Measurements from ENCODE around the gene MOSPD3. TPM values are rescaled to one million over a fixed set of nuclear protein-coding genes. Genes with fewer than 3 reads are reported as not detected.

The MOSPD3 gene
- polyA plus RNA-seq, 1 of the 3 experiments (the other 2 are of a cell fraction): 61.7 TPM

DNA sequence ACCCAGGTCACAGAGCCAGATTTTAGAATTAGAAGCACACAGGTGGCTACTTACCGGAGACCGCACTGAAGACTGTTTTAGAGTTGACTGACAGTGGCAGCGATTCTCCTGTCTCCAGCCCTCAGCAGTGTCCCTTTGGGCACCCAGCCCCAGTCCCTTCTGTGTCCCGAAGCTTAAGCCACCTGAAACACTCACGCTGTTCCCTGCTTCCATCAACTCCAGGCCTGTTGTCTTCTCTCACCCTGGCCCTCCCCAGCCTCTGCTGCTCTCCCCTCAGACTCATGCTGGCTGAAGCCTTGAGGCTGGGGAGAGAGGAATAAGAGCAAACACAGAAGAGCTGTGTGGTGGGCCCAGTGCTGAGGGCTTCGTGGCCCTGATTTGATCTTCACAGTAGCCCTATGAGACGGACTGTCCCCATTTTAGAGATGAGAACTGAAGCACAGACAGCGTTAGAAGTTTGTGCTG lies 49.2 kb upstream of the MOSPD3 start:
- Histone ChIP-seq H3F3A (replicated peaks; ENCODE audit: insufficient read depth) (peaks cover 9% of the 10 kb centered on the region), H3K9ac (no peak overlapping the region), H4K20me1 (ENCODE audit: insufficient read depth) (no peaks in the 10 kb centered on the region), H3K4me3 (ENCODE audit: low read depth in 2 of 2, low read length in 1 of 2) (no peak overlapping the region), H3K36me3 (replicated peaks in 1 of 2; ENCODE audit: control insufficient read depth in 1 of 2, insufficient read depth in 2 of 2, low read length in 1 of 2) (peaks cover 0 to 3% of the 10 kb centered on the region in 2 experiments), H3K9me3 (no peaks in the 10 kb centered on the region), H3K79me2 (ENCODE audit: insufficient read depth) (no peaks in the 10 kb centered on the region), H3K4me2 (no peak overlapping the region), H3K4me1 (ENCODE audit: control insufficient read depth in 1 of 2, insufficient read depth in 2 of 2, low read depth in 1 of 2, low read length in 1 of 2) (peaks cover 0 to 20% of the 10 kb centered on the region in 2 experiments; a peak in 1 of 4 replicates), H3K27me3 (ENCODE audit: insufficient read depth) (no peaks in the 10 kb centered on the region), H2AFZ (ENCODE audit: low read depth) (no peak overlapping the region), H3K9me2 (no peaks in the 10 kb centered on the region), H3K27ac (ENCODE audit: low read depth in 2 of 2, low read length in 1 of 2) (no peak overlapping the region)
- CTCF ChIA-PET: interaction anchor here (0.6 to 16.6 kb wide), 41 partner anchors 9 to 289 kb away, joined by 3 to 398 read pairs (median 6); partner anchors contain the start of genes AGFG2, FBXO24, GIGYF1 and LRCH4
- TF ChIP-seq JUND (IDR thresholded peaks at IDR 0.05) (no peak), NRF1 (IDR thresholded peaks at IDR 0.05; ENCODE audit: low read depth, low read length) (no peak), YY1 (IDR thresholded peaks at IDR 0.05; ENCODE audit: low read depth) (no peak), GABPA (IDR thresholded peaks at IDR 0.05; ENCODE audit: low read depth) (no peak), POLR2AphosphoS5 (IDR thresholded peaks at IDR 0.05; ENCODE audit: low read depth, low read length) (no peak), EP300 (IDR thresholded peaks at IDR 0.05; ENCODE audit: borderline replicate concordance in 1 of 2, low read depth in 1 of 2, low read length in 1 of 2) (no peak), TEAD4 (IDR thresholded peaks at IDR 0.05; ENCODE audit: borderline replicate concordance, insufficient read depth) (no peak), RAD21 (IDR thresholded peaks at IDR 0.05; ENCODE audit: low read length) (no peak)
- TF ChIP-seq, protein P1, sequence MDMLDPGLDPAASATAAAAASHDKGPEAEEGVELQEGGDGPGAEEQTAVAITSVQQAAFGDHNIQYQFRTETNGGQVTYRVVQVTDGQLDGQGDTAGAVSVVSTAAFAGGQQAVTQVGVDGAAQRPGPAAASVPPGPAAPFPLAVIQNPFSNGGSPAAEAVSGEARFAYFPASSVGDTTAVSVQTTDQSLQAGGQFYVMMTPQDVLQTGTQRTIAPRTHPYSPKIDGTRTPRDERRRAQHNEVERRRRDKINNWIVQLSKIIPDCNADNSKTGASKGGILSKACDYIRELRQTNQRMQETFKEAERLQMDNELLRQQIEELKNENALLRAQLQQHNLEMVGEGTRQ (IDR thresholded peaks at IDR 0.05; ENCODE audit: borderline replicate concordance, low read depth, low read length): no peak
- TF ChIP-seq, protein P2, sequence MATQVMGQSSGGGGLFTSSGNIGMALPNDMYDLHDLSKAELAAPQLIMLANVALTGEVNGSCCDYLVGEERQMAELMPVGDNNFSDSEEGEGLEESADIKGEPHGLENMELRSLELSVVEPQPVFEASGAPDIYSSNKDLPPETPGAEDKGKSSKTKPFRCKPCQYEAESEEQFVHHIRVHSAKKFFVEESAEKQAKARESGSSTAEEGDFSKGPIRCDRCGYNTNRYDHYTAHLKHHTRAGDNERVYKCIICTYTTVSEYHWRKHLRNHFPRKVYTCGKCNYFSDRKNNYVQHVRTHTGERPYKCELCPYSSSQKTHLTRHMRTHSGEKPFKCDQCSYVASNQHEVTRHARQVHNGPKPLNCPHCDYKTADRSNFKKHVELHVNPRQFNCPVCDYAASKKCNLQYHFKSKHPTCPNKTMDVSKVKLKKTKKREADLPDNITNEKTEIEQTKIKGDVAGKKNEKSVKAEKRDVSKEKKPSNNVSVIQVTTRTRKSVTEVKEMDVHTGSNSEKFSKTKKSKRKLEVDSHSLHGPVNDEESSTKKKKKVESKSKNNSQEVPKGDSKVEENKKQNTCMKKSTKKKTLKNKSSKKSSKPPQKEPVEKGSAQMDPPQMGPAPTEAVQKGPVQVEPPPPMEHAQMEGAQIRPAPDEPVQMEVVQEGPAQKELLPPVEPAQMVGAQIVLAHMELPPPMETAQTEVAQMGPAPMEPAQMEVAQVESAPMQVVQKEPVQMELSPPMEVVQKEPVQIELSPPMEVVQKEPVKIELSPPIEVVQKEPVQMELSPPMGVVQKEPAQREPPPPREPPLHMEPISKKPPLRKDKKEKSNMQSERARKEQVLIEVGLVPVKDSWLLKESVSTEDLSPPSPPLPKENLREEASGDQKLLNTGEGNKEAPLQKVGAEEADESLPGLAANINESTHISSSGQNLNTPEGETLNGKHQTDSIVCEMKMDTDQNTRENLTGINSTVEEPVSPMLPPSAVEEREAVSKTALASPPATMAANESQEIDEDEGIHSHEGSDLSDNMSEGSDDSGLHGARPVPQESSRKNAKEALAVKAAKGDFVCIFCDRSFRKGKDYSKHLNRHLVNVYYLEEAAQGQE (IDR thresholded peaks at IDR 0.05; ENCODE audit: low read depth, low read length): no peak
- TF ChIP-seq, protein P3, sequence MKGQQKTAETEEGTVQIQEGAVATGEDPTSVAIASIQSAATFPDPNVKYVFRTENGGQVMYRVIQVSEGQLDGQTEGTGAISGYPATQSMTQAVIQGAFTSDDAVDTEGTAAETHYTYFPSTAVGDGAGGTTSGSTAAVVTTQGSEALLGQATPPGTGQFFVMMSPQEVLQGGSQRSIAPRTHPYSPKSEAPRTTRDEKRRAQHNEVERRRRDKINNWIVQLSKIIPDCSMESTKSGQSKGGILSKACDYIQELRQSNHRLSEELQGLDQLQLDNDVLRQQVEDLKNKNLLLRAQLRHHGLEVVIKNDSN (IDR thresholded peaks at IDR 0.05; ENCODE audit: borderline replicate concordance, low read depth): no peak
- POLR2A ChIA-PET: interaction anchor here (1.5 kb wide), 1 partner anchor 22 kb away, joined by 3 read pairs; no protein-coding TSS in a partner anchor
- WGBS (ENCODE audit: low lambda C conversion rate): 78% methylated on average over 8 of the region's 8 CpGs
- no peak for DNase-seq

Measured in SK-N-SH (cell line).